Parathyroid adenoma (tissue), 2 donors: ENCODE data around the gene CASP8.
"Not testable (repeated sequence)": the region's sequence is repeated elsewhere in the genome, so short reads cannot be mapped to it uniquely, and the experiment has no call there.

Experiments
- H2AFZ ChIP-seq: fragments of 300-600 bp; sonication (generic); one replicate; pipeline ENCODE4 v1.7.0; 2017; ENCODE audit warnings: antibody characterized with exemption, mild to moderate bottlenecking
- H3K27ac ChIP-seq: fragments of 300-600 bp; sonication (generic); one replicate; pipeline ENCODE4 v1.7.0; 2017
- H3K27me3 ChIP-seq: fragments of 300-600 bp; sonication (generic); one replicate; pipeline ENCODE4 v1.7.0; 2017; ENCODE audit warnings: low read length; ENCODE audit not compliant: control insufficient read depth, insufficient read depth
- H3K36me3 ChIP-seq: fragments of 300-600 bp; sonication (generic); one replicate; pipeline ENCODE4 v1.7.0; 2017; ENCODE audit warnings: low read length; ENCODE audit not compliant: control insufficient read depth, insufficient read depth
- H3K4me1 ChIP-seq: fragments of 300-600 bp; sonication (generic); one replicate; pipeline ENCODE4 v1.7.0; 2017; ENCODE audit warnings: control low read depth
- H3K4me2 ChIP-seq: fragments of 300-600 bp; sonication (generic); one replicate; pipeline ENCODE4 v1.7.0; 2017; ENCODE audit warnings: low read length
- H3K4me3 ChIP-seq: fragments of 300-600 bp; sonication (generic); one replicate; pipeline ENCODE4 v1.7.0; 2017; ENCODE audit warnings: low read depth, low read length
- H3K79me2 ChIP-seq: fragments of 300-600 bp; sonication (generic); one replicate; pipeline ENCODE4 v1.7.0; 2017; ENCODE audit warnings: control low read depth
- H3K9ac ChIP-seq: fragments of 300-600 bp; sonication (generic); one replicate; pipeline ENCODE4 v1.7.0; 2017; ENCODE audit warnings: mild to moderate bottlenecking
- H3K9me3 ChIP-seq: fragments of 300-600 bp; sonication (generic); one replicate; pipeline ENCODE4 v1.7.0; 2017; ENCODE audit warnings: low read length; ENCODE audit not compliant: control insufficient read depth
- CTCF ChIP-seq: fragments of 300-600 bp; sonication (generic); IDR thresholded peaks from one replicate; pipeline ENCODE4 v1.7.0; 2017; ENCODE audit warnings: antibody characterized with exemption, mild to moderate bottlenecking
- donor health status: primary hyperparathyroidism.

The CASP8 gene

GRCh38 chr2:201279079-201279478, 18.7 kb downstream of the CASP8 start:
- Histone ChIP-seq H3K9me3 (no peaks in the 10 kb centered on the region), H3K4me3 (no peak overlapping the region), H3K27ac (no peak overlapping the region), H3K27me3 (no peaks in the 10 kb centered on the region), H3K4me2 (no peak overlapping the region), H3K36me3 (no peaks in the 10 kb centered on the region), H3K9ac (no peak overlapping the region), H3K4me1 (no peaks in the 10 kb centered on the region), H3K79me2 (no peaks in the 10 kb centered on the region), H2AFZ (no peak overlapping the region)
- no peak for TF ChIP-seq CTCF

GRCh38 chr2:201280191-201281040, 20.1 kb downstream of the CASP8 start:
- no peak overlapping the region for H2AFZ ChIP-seq
- no peak overlapping the region for H3K4me3 ChIP-seq
- H3K27me3 ChIP-seq = no peaks in the 10 kb centered on the region
- H3K79me2 ChIP-seq = no peaks in the 10 kb centered on the region
- no peak overlapping the region for H3K27ac ChIP-seq
- no peak overlapping the region for H3K9ac ChIP-seq
- no peak for TF ChIP-seq CTCF
- H3K9me3 ChIP-seq = no peaks in the 10 kb centered on the region
- H3K36me3 ChIP-seq = no peaks in the 10 kb centered on the region
- no peak overlapping the region for H3K4me2 ChIP-seq
- no peaks in the 10 kb centered on the region for H3K4me1 ChIP-seq

- H3K27ac ChIP-seq = no peak overlapping the region
Observed at GRCh38 chr2:201285499-201285898, 25.2 kb downstream of the CASP8 start.

DNA sequence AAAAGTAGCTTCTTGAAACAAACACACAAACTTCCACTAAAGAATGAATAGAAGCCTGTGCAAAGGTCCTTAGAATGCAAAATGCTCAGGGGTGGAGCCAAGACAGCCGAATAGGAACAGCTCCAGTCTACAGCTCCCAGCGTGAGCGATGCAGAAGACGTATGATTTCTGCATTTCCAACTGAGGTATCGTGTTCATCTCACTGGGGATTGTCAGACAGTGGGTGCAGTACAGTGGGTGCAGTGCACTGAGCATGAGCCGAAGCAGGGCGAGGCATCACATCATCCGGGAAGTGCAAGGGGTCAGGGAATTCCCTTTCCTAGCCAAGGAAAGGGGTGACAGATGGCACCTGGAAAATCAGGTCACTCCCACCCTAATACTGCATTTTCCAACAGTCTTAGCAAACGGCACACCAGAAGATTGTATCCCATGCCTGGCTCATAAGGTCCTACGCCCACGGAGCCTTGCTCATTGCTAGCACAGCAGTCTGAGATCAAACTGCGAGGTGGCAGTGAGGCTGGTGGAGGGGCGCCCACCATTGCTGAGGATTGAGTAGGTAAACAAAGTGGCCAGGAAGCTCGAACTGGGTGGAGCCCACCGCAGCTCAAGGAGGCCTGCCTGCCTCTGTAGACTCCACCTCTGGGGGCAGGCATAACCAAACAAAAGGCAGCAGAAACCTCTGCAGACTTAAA, 30.3 kb downstream of the CASP8 start:
- H3K9me3 ChIP-seq, H2AFZ ChIP-seq, H3K4me2 ChIP-seq, H3K36me3 ChIP-seq, H3K27me3 ChIP-seq, H3K4me1 ChIP-seq, H3K4me3 ChIP-seq, H3K79me2 ChIP-seq, H3K9ac ChIP-seq, H3K27ac ChIP-seq: not testable (repeated sequence)

More at GRCh38 chr2:201285499-201285898, 25.2 kb downstream of the CASP8 start:
- Histone ChIP-seq H3K27me3 (no peaks in the 10 kb centered on the region), H3K9ac (no peak overlapping the region), H3K9me3 (no peaks in the 10 kb centered on the region), H3K36me3 (no peaks in the 10 kb centered on the region), H3K4me3 (no peak overlapping the region), H3K79me2 (no peaks in the 10 kb centered on the region), H3K4me1 (no peaks in the 10 kb centered on the region), H3K4me2 (no peak overlapping the region), H2AFZ (no peak overlapping the region)
- no peak for TF ChIP-seq CTCF

- H3K27ac ChIP-seq = no peak overlapping the region
- no peak for TF ChIP-seq CTCF
- no peak overlapping the region for H3K4me3 ChIP-seq
- H3K27me3 ChIP-seq = no peaks in the 10 kb centered on the region
- H3K4me2 ChIP-seq = no peak overlapping the region
- H2AFZ ChIP-seq = no peak overlapping the region
- no peak overlapping the region for H3K9ac ChIP-seq
- H3K36me3 ChIP-seq = no peaks in the 10 kb centered on the region
- no peaks in the 10 kb centered on the region for H3K4me1 ChIP-seq
- H3K9me3 ChIP-seq = no peaks in the 10 kb centered on the region
- H3K79me2 ChIP-seq = no peaks in the 10 kb centered on the region
Observed at GRCh38 chr2:201298462-201299052, 38.2 kb downstream of the CASP8 start.

- H3K4me2 ChIP-seq, H3K79me2 ChIP-seq, H3K9ac ChIP-seq, H3K9me3 ChIP-seq, H3K27ac ChIP-seq, H3K4me3 ChIP-seq, H2AFZ ChIP-seq, H3K36me3 ChIP-seq, H3K4me1 ChIP-seq, H3K27me3 ChIP-seq: not testable (repeated sequence)
Observed at GRCh38 chr2:201299929-201300328, 39.6 kb downstream of the CASP8 start.
